Measurements from ENCODE around the gene TOR1A.
"Not testable (repeated sequence)": the region's sequence is repeated elsewhere in the genome, so short reads cannot be mapped to it uniquely, and the experiment has no call there.

TOR1A gene

DNA sequence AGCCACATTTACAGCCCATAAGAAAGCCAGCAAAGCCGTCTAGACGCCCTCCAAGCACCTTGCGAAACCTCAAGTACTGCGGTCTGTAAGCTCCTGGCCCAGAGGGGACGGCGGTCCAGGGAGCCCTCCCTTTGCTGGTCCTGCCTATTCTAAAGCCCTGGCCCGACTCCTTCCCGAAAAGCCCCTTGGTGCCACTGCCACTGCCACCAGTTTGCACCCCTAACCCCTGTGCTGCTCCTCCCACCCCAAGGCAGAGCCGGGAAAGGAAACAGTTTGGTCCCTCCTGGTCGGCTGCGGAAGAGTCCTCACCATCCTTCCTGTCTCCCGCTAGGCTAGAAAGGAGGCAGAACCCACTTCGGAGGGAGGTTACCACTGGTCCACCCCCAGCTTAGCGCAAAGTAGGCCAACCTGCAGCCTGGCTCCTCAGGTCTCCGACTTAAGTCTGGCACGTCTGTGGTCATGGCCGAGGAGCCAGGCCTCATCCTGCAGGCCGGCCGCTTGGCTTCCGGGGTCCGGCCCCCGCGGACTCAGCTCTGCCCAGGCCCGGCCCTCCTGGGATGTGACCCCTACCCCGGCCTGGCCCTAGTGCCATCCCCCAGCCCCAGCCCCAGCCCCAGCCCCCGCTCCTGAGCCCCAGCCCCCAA is 916 bp downstream of the TOR1A start:
- DNase-seq, result peak; percentile 18 to 60 (median 40)

DNA sequence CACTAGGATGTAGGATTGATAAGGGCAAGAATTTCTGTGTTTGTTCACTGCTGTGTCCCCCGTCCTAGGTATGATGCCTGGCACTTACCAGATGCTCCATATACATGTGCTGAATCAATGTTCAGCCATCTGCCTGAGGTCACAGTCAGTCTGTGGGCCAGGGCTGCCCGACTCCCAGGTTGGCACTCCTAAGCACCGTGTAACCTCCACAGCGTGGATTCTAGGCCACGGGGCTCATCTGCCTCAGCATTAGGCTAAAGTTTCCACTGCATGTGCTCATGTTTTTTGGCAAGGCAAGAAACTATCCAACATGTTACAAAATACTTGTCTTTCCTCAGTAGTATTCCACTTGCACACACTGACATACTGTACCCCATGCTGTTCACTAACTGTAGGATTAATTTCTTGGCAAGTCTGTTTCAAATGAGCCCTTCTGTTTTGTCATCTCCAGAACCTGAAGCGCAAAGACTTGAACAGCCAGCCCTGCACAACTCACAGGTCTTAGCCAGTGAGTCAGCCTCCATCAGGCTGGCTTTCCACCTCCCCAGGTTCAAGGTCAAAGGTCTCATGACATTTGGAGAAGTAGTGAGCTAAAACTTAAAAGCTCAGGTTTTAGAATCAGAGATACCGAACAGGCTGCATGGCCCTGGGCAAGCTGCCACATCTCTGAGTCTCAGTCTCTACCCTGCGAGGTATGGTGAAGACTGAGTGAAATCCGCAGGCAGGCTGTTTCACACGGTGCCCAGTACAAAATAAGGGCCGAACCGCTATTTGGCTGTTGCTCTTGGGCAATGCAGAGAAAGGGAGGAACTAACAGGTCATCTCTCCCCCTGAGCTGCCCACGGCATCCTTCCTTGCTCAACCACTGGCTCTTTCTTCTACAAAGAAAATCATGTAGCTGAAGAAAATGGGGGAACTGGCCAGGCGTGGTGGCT is 7.2 kb downstream of the TOR1A start:
- peak; percentile 77 to 92 (median 88) for DNase-seq

DNA sequence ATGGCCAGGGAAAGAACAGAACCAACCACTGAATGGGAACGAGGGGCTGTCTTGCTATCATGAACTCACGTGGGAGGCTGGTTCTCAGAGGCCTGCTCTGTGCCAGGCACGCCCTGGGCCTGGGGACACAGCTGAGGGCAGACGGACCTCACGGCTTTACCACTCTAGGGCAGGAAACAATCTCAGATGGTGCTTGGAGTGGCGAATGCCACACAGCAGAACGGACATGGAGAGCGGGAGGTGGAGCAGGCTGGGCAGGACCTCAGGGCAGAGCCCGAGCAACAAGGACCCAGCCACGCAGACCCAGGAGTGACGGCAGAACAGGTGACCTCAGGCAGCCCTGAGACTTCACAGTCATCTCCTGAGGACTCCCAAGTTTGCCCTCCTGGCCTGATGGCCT is 8.7 kb downstream of the TOR1A start:
- no peak for DNase-seq

DNA sequence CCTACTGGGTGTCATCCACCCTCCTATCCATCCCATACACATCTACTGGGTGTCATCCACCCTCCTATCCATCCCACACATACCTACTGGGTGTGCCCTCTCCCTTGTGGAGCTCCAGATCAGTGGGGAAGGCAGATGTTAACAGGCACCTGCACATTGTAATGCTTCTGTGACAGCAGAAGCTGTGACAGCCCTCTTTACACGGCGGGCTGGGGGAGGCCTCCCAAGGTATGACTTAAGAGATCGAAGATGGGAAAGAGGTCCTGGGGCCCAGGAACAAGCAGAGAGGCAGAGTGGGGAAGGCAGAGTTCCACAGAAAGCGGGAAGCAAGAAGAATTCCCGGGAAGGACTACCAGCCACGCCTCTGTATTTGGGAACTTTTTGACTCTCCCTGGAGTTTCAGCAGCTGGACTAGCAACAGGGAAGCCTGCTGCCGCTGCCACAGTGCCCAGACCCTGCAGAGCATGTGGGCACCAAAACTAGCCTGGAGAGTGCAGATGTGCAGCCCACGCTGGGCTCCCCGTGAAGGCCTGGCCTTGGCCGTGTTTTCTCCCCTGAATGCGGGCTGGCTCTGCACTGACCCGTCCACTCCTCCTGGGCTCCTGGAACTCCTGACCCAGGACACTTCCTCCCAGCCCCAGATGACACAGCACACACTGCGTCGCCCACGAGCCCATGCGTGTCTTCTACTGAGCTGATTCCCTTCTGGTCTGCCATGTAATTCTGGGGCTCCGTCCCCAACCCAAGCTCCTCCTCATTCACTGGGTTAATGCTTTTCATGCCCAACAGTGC is 9.3 kb downstream of the TOR1A start:
- peak in 2 of 4 experiments; percentile 15 to 23 for DNase-seq

DNA sequence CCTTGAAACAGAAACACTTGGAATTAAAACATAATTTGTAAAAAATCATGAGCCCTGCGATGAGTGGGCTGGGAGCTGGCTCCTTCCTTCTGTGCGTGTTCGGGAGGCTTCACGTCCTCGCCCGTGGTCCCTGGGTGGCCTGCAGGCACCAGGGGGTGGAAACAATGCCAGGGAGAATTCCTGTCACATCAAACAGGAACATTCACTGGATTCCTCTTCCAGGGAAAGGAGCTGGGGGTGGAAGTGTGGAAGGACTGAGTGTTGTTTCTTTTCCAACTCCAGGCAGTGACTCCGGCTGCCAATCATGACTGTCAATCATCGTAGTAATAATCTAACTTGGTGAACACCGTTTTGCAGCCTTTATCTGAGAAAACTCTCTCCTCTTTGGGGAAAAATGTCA is 10.3 kb downstream of the TOR1A start:
- DNase-seq, result no peak

DNA sequence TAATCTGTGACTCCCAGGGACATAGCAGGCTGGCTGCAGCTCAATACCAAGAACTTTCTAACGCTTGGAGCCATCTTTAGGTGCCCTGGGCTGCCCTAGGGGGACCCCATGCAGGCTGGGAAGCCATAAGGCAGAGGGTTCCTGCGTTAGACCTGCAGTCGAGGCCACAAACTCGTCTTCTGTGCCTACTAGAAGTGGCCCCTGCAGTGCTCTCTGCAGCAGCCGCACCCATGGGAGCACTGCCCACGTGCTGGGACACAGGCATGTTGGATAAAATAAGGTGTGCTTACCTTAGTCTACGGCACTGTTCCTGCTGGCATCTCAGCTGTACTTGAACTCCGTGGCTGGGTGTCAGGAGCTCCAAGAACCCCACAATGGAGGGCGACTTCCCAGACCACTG is 11.6 kb downstream of the TOR1A start:
- DNase-seq, result no peak

DNA sequence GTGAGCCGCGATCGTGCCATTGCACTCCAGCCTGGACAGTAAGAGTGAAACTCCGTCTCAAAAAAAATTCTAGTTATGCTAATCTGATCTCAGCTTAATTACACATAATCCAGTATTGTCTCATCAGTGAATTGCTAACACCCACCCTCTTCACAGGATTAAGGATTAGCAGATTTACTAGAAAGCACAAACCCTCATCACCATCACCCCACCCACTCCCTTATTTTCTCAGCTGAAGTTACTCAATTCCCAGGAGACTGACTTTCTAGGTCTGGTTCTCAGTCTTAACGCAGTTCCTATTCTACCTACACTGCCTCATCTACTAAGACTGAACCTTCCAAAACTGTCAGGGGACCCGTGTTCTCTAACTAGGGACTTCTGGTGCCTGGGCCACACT is 12.0 kb downstream of the TOR1A start:
- peak in 3 of 4 experiments; percentile 17 to 34 (median 20) for DNase-seq

DNA sequence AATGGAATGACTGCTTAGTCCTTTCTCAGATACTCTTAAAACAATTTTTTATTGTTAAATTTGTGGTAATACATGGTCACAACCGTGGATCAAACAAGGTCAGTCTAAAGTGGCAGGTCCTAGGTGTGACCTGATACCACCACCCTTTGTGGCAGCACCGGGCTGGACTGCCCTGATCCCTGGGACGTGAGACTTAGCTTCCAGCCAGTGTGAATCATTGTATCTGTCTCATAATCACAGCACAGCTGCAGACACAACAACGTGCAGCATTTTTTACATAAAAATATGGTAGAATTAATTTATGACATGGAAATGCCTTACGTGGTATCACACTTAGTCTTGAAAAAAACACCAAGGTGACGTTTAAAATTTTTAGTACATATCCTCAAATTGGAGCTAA is 13.1 kb downstream of the TOR1A start:
- no peak for DNase-seq

DNA sequence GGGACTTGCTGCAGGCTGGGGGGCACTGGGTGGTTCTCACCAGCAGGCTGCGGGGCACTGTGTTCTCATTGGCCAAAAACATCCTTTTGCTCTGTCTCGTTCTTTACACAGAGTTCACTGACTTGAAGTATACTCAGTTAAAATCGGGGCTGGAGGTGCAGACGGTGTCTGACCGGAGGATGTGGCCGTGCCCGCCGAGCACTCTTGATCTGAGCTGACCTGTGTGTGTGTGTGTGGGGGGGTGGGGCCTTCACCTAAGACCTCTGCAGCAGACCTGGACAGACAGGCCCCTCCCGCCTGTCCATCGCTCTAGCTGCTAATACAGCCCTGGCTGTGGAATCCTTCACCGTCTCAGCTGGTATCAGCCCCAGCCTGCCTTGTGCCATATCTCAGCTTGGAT is 13.8 kb downstream of the TOR1A start:
- no peak for DNase-seq

DNA sequence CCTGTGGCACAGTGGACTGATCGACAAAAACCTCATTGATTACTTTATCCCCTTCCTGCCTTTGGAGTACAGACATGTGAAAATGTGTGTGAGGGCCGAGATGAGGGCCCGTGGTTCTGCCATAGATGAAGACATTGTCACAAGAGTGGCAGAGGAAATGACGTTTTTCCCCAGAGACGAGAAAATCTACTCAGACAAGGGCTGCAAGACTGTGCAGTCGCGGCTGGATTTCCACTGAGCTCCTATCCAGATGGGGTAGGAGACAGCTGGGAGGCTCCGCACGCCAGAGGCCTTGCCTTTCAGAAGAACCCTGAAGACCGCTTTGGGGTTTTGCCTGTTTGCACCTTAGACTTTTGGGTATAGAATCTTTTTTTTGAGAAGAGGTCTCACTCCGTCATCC is 14.6 kb downstream of the TOR1A start:
- no peak for DNase-seq

DNA sequence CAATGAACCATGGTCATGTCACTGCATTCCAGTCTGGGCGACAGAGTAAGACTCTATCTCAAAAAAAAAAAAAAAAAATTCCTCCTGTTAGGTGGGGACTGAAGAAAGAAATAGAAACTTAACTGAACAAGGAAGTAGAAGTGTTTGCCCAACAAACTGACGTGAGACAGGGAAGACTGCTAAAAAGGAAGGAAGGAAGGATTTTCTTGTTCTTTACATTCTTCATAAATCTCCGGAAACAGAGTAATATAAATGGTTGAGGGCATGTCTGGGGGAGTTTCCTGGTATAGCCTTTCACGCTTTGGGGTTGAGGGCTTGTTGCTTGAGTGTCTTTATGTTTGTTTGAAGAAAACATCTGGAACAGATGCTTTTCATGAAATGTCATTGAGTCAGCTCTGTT is 17.9 kb downstream of the TOR1A start:
- DNase-seq, result peak; percentile 6 to 49 (median 28)

DNA sequence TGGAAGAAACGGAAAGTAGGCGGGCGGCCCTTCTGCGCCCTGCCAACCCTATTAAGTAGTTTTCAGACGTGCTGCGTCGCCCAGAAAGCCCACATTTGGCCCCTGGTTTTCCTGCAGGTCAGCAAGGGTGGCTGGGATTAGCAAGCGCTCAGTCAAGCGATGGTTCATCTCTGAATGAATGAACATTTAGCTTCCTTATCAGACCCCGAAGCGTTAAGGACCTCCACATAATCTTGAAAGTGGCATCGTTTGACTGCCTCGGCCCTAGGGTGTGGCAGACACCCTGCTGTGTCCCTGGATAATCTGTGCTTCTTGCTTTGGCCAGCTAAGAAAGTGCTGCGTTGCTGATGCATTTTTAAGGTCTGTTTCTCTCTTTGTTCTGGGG is 20.3 kb downstream of the TOR1A start:
- no peak for DNase-seq

DNA sequence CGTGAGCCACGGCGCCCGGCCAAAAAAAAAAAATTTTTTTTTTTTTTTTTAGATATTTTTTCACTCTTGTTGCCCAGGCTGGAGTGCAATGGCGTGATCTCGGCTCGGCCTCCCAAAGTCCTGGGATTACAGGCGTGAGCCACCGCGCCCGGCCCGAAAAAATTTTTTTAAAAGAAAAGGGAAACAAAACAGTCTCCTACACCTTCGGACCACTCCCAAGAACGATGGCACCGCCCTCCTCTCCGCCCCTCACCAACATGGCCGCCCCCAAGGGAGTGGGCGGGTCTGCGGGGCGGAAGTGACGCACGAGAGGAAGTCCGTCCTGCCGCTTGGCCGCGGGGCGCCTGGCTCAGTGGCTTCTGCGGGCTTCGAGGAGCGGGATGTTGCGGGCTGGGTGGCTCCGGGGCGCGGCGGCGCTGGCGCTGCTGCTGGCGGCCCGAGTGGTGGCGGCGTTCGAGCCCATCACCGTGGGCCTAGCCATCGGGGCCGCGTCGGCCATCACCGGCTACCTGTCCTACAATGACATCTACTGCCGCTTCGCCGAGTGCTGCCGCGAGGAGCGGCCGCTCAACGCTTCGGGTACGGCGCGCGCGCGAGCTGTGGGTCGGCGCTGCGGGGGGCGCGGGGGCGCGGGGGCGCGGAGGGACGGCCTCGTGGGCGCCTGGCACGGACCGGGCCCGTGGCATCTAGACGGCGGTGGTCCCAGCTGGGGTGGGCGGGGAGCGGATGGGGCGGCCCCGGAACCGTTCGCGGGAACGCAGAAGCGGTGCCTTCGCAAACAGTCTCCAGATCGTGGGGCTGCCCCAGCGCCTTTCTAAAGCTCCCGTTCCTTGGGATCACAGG is 20.9 kb downstream of the TOR1A start, which contains the start of gene TOR1B:
TOR1B (plus strand) TSS at position 352 of the 843 bp plus-strand sequence; CDS start at position 381, 29 bp downstream.
- peak; percentile 97 to 98 (median 97) for DNase-seq

DNA sequence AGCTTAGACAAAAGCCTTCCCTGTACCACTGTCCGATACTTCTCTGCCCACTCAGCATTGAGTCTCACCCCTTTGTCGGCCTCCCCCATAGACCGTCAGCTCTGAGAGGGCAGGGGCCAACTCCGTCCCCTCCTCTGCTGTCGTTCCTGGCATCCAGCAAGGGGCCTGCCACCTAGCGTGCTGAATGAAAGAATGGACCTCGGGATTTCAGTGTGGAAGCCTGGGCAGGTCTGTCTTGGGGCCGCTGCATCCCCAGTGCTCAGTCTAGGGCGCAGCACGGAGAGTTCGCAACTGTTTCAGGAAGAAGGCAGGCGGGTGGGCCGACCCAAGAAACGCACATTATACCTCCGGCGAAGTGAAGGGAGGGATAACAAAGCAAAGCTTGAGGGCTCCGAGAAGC is 22.4 kb downstream of the TOR1A start:
- DNase-seq, result no peak

DNA sequence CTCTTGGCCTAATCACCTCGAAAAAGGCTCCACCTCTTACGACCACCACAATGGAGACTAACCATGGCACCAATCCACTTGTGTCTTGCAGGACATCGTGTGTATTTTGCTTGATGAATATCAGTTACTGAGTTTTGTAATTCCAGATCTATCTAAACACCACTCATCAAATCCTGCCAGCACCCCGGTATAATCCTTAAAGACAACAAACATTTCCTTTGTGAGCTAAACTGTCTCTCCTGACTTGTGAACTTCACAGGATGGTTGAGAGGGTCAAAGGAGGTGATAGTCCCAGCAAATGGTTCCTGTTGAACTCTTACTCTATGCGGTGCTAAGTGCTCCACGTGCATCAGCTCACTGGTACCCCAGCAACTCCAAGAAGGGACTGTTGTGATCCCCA is 25.0 kb downstream of the TOR1A start:
- no peak for DNase-seq

DNA sequence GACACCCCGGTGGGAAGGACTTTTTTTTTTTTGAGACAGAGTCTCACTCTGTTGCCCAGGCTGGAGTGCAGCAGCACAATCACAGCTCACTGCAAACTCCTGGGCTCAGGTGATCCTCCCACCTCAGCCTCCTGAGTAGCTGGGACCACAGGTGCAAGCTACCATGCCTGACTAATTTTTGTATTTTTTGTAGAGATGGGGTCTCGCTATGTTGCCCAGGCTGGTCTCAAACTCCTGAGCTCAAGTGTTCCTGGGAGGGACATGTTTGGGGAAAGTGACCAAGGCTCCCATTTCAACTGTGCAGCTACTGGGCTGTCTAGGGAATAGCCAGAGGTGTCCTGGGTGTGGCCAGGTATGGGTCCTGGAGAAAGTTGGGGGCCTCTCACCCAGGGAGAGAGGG is 27.9 kb downstream of the TOR1A start:
- DNase-seq, result not testable (repeated sequence)

DNA sequence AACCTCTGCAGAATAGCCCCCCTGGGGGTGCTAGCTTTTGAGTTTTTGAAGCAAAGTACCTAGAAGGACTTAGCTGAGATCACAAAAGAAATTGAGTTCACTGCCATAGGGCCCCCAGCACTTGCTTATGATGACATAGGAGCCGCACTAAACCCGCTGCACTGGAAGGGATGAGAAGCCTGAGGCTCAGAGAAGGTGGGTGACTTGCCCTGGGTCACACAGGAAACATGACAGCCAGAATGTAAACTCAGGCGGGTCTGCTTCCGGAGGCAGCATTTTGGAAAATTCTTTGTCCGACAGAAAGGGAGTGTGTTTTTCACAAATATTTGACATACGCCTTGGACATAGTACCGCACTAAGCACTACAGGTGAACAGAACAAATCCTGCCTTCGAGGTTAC is 29.4 kb downstream of the TOR1A start:
- no peak for DNase-seq

DNA sequence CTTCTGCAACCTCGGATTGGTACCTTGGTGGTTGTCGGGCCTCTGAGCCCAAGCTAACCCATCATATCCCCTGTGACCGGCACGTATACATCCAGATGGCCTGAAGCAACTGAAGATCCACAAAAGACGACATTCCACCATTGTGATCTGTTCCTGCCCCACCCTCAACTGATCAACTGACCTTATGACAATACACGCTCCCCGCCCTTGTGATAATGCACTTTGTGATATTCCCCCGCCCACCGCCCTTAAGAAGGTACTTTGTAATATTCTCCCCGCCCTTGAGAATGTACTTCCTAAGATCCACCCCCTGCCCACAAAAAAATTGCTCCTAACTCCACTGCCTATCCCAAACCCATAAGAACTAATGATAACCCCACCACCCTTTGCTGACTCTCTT is 37.5 kb downstream of the TOR1A start:
- DNase-seq, result no peak

DNA sequence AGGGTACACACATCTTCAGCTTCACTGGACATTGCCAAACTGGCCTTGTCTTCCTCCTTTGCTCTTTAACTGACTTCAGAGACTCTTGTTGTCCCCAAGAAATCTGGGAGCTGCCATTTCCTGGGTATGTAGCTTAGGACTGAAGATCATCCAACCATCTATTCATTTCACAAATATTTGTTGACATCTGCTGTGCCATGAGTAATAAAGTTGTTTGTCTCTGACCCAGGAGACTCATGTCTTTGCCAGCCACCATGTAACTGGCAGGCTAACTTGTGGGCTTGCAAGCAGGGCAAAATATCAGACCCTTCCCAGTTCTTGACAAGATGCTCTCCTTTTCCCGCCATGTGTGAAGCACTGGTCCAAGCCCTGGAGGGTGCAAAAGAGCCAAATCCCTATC is 38.1 kb downstream of the TOR1A start:
- DNase-seq, result no peak

DNA sequence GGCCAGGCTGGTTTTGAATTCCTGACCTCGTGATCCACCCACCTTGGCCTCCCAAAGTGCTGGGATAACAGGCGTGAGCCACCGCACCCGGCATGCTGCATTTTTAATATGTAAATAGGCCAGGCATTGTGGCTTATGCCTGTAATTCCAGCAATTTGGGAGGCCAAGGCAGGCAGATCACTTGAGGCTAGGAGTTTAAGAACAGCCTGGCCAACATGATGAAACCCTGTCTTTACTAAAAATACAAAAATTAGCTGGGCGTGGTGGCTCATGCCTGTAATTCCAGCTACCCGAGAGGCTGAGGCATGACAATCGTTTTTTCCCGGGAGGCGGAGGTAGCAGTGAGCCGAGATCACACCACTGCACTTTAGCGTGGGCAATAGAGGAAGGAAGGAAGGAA is 39.0 kb downstream of the TOR1A start:
- not testable (repeated sequence) for DNase-seq

DNA sequence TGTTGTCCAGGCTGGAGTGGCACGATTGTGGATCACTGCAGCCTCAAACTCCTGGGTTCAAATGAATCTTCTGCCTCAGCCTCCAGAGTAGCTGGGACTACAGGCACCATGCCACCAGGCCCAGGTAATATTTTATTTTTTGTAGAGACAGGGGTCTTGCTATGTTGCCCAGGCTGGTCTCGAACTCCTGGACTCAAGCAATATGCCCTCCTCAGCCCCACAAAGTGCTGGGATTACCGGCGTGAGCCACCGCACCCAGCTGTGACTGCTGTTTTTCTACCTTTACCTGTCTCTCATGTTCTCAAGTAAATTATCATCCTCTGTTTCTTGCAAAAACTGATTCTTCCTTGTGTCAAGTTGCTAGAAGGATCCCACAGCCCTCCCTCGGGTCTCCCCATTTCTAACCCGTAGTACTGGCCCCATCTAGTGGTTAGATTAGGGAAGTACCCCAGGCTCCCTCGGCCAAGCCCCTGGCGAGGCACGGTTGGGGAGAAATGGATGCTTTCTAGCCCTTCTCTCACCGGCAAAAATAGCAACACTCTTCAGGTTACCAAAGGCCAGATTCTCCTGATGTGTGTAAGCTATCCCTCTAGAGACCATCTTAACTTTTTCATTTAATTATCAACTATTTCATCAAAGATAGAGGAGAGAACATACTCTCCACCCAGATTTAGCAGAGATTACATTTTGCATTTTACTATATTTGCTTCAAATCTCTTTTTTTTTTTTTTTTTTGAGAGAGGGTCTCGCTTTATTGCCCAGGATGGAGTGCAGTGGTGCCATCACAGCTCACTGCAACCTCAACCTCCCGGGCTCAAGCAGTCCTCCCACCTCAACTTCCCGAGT is 40.2 kb downstream of the TOR1A start:
- peak; percentile 84 to 91 (median 86) for DNase-seq
